Hepatocyte (in vitro differentiated cells): ENCODE data around the gene EPPIN.

Source experiments
- EZH2phosphoT487 ChIP-seq: fragments of 200-600 bp; sonication (generic); IDR thresholded peaks from one replicate; pipeline ENCODE4 v1.6.1; 2018; ENCODE audit warnings: antibody characterized with exemption, mild to moderate bottlenecking, low read depth, moderate library complexity; ENCODE audit not compliant: unreplicated experiment, severe bottlenecking
- TF ChIP-seq, protein P1 (sequence below): fragments of 200-600 bp; sonication (generic); IDR thresholded peaks from 2 replicates; pipeline ENCODE4 v1.5.1; 2016; ENCODE audit warnings: antibody characterized with exemption, mild to moderate bottlenecking; ENCODE audit not compliant: poor library complexity

GRCh38 chr20:45527294-45527693 is 19.9 kb downstream of the EPPIN start:
- TF ChIP-seq, protein P1, sequence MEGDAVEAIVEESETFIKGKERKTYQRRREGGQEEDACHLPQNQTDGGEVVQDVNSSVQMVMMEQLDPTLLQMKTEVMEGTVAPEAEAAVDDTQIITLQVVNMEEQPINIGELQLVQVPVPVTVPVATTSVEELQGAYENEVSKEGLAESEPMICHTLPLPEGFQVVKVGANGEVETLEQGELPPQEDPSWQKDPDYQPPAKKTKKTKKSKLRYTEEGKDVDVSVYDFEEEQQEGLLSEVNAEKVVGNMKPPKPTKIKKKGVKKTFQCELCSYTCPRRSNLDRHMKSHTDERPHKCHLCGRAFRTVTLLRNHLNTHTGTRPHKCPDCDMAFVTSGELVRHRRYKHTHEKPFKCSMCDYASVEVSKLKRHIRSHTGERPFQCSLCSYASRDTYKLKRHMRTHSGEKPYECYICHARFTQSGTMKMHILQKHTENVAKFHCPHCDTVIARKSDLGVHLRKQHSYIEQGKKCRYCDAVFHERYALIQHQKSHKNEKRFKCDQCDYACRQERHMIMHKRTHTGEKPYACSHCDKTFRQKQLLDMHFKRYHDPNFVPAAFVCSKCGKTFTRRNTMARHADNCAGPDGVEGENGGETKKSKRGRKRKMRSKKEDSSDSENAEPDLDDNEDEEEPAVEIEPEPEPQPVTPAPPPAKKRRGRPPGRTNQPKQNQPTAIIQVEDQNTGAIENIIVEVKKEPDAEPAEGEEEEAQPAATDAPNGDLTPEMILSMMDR, result no peak
- no peak for TF ChIP-seq EZH2phosphoT487
